Measurements from ENCODE around the gene DNAL1.

The DNAL1 gene

DNA sequence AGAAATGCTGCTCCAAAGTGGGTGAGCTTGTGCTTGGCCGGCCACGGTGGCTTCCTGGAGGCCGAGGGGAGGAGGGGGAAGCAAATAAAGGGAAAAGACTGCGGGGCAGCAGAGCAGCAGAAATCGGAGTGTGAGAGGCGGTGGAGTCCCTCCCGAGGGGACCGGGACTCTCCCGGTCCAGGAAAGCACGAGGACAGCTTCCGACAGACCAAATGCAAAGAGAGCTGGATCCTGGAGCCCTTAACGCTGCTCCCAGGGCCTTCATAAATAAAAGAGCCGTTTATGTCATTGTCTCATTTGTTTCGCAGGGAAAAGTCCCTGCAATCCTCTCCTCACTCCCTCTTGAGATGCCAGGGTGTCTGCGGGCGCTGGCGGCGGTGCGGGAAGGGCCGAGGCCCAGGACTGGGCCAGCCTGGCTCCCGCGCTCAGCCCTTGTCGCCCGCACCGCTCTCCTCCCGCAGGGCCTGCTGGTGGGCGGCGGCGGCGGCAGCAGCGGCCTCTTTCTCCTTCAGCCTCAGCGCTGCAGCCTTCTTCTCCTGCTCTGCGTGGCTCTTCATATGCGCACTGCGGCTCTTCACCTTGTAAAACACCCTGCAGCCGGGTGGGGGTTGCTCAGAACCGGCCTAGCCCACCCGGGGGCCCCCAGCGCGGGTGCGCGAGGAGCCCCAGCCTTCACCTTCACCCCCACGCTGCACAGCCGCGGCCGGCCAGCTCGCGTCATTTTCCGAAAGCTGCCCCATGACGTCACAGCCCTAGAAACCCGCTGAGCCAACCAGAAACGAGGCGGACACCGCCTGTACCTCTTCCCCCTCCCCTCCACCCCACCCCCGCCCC, 73.8 kb downstream of the DNAL1 start:
- no peak for DNase-seq (ENCODE audit: extremely low spot score)
- POLR2A ChIA-PET: no interaction called here

DNA sequence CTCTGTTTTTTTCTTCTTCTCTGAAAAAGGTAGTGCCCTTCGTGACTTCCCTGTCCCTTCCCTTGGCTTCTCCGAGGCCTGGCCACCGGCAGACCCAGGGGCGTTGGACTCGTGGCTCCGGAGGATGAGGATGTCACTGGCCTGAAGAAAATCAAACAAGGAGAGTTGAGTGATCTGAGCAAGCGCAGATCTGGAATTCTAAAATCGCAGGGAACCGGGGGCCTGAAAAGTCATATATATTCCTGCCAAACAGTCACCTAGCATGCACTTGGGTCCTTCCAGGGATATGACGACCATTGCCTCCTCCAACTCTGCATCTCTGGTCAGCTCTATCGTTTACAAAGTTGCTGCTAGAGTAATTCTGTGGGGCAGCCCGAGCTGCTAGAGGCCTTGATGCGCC, 74.6 kb downstream of the DNAL1 start:
- DNase-seq (ENCODE audit: extremely low spot score): no peak
- TF ChIP-seq, protein P1, sequence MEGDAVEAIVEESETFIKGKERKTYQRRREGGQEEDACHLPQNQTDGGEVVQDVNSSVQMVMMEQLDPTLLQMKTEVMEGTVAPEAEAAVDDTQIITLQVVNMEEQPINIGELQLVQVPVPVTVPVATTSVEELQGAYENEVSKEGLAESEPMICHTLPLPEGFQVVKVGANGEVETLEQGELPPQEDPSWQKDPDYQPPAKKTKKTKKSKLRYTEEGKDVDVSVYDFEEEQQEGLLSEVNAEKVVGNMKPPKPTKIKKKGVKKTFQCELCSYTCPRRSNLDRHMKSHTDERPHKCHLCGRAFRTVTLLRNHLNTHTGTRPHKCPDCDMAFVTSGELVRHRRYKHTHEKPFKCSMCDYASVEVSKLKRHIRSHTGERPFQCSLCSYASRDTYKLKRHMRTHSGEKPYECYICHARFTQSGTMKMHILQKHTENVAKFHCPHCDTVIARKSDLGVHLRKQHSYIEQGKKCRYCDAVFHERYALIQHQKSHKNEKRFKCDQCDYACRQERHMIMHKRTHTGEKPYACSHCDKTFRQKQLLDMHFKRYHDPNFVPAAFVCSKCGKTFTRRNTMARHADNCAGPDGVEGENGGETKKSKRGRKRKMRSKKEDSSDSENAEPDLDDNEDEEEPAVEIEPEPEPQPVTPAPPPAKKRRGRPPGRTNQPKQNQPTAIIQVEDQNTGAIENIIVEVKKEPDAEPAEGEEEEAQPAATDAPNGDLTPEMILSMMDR (IDR thresholded peaks at IDR 0.05; ENCODE audit: control extremely low read depth, extremely low read depth, low read depth, missing control alignments): no peak
- ChIA-PET POLR2A (no interaction called here), CTCF (interaction anchor here (1.1 to 3.2 kb wide), 2 partner anchors 9 to 11 kb away, joined by 3 to 16 read pairs; no protein-coding TSS in a partner anchor)

More for the DNA sequence above, 73.8 kb downstream of the DNAL1 start:
- TF ChIP-seq, protein P1 (IDR thresholded peaks at IDR 0.05; ENCODE audit: control extremely low read depth, extremely low read depth, low read depth, missing control alignments): no peak
- CTCF ChIA-PET: interaction anchor here (3.2 to 3.7 kb wide), 2 partner anchors 10 to 12 kb away, joined by 16 to 25 read pairs; no protein-coding TSS in a partner anchor

DNA sequence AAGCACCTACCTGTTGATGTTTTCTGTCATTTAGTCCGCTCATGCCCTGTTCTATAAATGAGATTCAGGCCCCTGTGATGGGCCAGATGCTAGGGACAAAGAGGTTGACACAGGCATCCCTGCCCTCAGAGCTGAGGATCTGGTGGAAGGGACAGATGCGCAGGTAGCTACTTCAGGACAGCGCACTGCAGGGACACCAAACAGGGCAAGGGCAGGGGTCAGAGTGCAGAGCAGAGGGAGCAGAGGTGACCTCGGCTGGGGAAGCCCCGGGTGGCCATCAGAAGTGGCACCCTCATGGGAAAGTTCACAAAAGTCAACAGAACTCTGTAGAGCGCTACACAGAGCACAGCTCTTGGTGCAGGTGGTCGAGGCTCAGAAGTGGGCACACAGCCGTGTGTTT, 75.0 kb downstream of the DNAL1 start:
- ChIA-PET POLR2A (no interaction called here), CTCF (interaction anchor here (1.1 to 3.2 kb wide), 2 partner anchors 8 to 11 kb away, joined by 3 to 16 read pairs; no protein-coding TSS in a partner anchor)
- no peak for DNase-seq (ENCODE audit: extremely low spot score)
- TF ChIP-seq, protein P1 (IDR thresholded peaks at IDR 0.05; ENCODE audit: control extremely low read depth, extremely low read depth, low read depth, missing control alignments): no peak

DNA sequence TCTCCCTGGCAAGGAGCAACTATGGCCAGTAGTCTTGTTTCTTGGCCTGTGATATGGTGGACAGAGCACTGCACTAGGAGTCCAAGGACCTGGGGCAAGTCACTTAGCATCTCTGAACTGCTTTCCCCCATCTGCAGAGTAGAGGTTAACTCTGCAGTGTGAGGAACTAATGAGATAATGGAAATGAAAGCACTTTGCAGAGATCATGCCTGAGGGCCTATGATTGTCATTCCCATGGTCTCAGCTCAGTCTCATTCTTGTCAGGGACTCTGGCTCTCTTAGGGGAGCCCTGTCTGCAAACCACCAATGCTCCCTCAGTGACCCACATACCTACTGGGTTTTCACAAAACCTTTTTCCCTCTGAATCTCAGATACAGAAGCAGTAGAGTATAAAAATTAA, 75.8 kb downstream of the DNAL1 start:
- ChIA-PET CTCF (interaction anchor here (3.2 kb wide), 1 partner anchor 10 kb away, joined by 16 read pairs; no protein-coding TSS in a partner anchor), POLR2A (interaction anchor here (0.7 kb wide), 1 partner anchor 8 kb away, joined by 8 read pairs; no protein-coding TSS in a partner anchor)
- DNase-seq (ENCODE audit: extremely low spot score): no peak
- TF ChIP-seq, protein P1 (IDR thresholded peaks at IDR 0.05; ENCODE audit: control extremely low read depth, extremely low read depth, low read depth, missing control alignments): no peak

DNA sequence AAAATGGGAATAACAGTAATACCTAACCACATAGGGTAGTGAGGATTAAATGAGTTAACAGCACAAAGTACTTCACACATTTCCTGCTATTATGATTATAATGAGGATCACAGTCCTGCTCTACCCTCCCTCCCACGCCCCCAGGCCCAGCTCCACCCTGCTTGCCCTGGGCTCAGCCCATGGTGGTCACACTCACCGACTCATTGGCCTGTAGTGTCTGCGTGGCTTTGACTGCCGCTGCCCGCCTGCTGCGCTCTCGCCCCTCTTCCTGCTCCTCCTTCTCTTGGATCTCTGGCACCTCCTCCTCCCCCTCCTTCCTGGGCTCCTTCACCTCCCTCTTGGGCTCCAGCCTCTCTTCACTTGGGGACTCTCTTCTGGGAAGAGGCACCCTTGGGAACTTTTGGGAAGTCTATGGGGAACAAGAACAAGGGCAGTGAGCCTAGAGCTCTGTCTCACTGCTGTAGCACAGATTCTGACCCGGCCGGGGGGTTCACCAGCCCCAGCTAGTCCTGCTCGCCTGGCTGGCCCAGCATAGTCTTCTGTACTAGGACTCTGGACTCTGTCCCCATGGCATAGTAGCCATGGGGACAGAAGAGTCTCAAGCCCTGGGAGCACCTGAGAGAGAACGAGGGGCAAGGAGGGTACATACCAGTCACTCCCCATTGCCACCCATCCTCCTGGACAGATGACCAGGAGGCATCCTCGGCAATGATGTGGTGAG, 76.5 kb downstream of the DNAL1 start:
- no peak for DNase-seq (ENCODE audit: extremely low spot score)
- POLR2A ChIA-PET: no interaction called here
- CTCF ChIA-PET: interaction anchor here (1.5 to 3.2 kb wide), 2 partner anchors 10 to 37 kb away, joined by 4 to 16 read pairs; no protein-coding TSS in a partner anchor
- TF ChIP-seq, protein P1 (IDR thresholded peaks at IDR 0.05; ENCODE audit: control extremely low read depth, extremely low read depth, low read depth, missing control alignments): no peak

DNA sequence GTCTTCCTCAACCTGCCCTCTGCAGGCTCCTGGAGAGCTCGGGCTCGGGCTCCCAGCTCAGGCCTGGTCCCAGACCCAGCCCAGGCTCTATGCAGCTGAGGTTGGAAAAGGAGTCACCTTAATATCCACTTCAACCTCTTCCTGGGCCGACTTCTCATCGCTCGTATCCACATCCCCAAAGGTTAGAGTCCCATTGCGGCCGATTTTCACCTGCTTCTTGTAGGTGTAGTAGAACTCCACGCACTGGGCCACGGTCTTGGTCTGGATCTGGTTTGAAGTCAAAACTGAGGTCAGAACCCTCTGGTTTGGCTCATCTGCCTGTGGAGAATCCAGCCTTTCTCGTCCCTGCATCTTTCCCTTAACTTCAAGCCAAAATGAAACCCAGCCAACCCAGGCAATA, 77.8 kb downstream of the DNAL1 start:
- TF ChIP-seq, protein P1 (IDR thresholded peaks at IDR 0.05; ENCODE audit: control extremely low read depth, extremely low read depth, low read depth, missing control alignments): no peak
- DNase-seq (ENCODE audit: extremely low spot score): no peak

More for the DNA sequence above, 77.8 kb downstream of the DNAL1 start:
- ChIA-PET CTCF (interaction anchor here (1.2 to 1.9 kb wide), 5 partner anchors 10 to 67 kb away, joined by 3 to 6 read pairs (median 3); no protein-coding TSS in a partner anchor), POLR2A (no interaction called here)

Measured in GM10248 (cell line).